Stomach smooth muscle (tissue), 2 donors: ENCODE measurements around the gene FOXD4L1.
"Not testable (repeated sequence)": the region's sequence is repeated elsewhere in the genome, so short reads cannot be mapped to it uniquely, and the experiment has no call there.

Experiments
- H3K27ac ChIP-seq: one replicate; pipeline ENCODE4 v1.7.0; 2013; ENCODE audit warnings: mild to moderate bottlenecking, low read length, inconsistent platforms
- H3K27me3 ChIP-seq, 2 donors: one replicate each; pipeline ENCODE4 v1.7.0; 2013; ENCODE audit warnings: low read length in 2 of 2; ENCODE audit not compliant: insufficient read depth in 2 of 2, control insufficient read depth in 1 of 2
- H3K36me3 ChIP-seq, 2 donors: one replicate each; pipeline ENCODE4 v1.7.0; 2013; ENCODE audit warnings: low read length in 2 of 2; ENCODE audit not compliant: control insufficient read depth in 2 of 2, insufficient read depth in 2 of 2
- H3K4me1 ChIP-seq: one replicate; pipeline ENCODE4 v1.7.0; 2013; ENCODE audit warnings: low read length; ENCODE audit not compliant: control insufficient read depth, insufficient read depth
- H3K4me3 ChIP-seq, 2 donors: one replicate each; pipeline ENCODE4 v1.7.0; 2013; ENCODE audit warnings: low read length in 2 of 2
- H3K9ac ChIP-seq, 2 donors: one replicate each; pipeline ENCODE4 v1.7.0; 2013; ENCODE audit warnings: low read length in 2 of 2, mild to moderate bottlenecking in 1 of 2
- H3K9me3 ChIP-seq, 2 donors: one replicate each; pipeline ENCODE4 v1.7.0; 2013; ENCODE audit warnings: low read length in 2 of 2; ENCODE audit not compliant: control insufficient read depth in 2 of 2
- donor health status: healthy.
- donor health status: Pancreatic carcinoma.

Gene FOXD4L1

GRCh38 chr2:113527350-113528045 is 29.0 kb downstream of the FOXD4L1 start:
- not testable (repeated sequence) for H3K27ac ChIP-seq, H3K36me3 ChIP-seq, H3K9me3 ChIP-seq, H3K4me1 ChIP-seq, H3K9ac ChIP-seq, H3K27me3 ChIP-seq, H3K4me3 ChIP-seq

- not testable (repeated sequence) for H3K36me3 ChIP-seq, H3K27me3 ChIP-seq, H3K27ac ChIP-seq, H3K9ac ChIP-seq, H3K4me1 ChIP-seq, H3K4me3 ChIP-seq, H3K9me3 ChIP-seq
These were observed 29.7 kb downstream of the FOXD4L1 start for GRCh38 chr2:113528126-113528525.

DNA sequence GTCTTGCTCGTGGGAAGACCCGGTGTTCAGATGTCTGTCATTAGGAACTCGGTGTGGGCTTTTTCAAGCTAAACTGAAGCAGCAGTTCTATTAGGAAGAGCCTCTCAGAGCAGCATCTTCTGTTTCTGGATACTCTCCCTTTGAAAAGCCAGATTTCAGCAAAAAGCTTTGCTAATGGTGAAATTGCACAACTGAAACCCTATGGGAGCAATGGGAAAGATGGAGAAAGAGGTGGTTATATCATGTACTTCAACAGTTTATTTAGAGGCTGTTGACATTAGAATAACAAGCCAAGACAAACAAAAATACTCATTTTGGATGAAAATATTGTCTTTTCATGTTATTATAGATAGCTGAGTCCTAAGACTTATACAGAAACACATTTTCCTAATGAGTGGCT is 30.4 kb downstream of the FOXD4L1 start:
- not testable (repeated sequence) for H3K9me3 ChIP-seq, H3K27ac ChIP-seq, H3K9ac ChIP-seq, H3K27me3 ChIP-seq, H3K4me3 ChIP-seq, H3K36me3 ChIP-seq, H3K4me1 ChIP-seq

GRCh38 chr2:113532991-113533390 is 34.5 kb downstream of the FOXD4L1 start:
- not testable (repeated sequence) for H3K36me3 ChIP-seq, H3K9ac ChIP-seq, H3K4me1 ChIP-seq, H3K4me3 ChIP-seq, H3K27me3 ChIP-seq, H3K27ac ChIP-seq, H3K9me3 ChIP-seq

DNA sequence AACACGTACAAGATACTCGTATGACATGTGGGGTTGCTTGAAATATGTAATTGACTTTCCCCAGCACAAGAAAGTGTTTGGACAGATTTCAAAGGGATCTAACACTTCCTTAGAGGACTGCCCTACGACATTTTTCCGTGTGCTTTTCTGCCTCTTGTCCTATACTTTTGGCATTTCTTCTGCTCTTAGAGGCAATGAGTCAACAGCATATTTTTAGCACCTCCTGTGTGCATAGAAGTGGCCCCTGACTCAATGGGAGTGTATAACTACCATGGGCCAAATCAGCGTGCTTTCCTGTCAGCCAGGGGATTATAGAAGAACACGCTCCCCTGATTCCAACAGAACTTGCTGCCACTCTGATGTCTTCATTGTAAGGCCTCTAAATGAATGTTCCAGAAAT is 38.1 kb downstream of the FOXD4L1 start:
- not testable (repeated sequence) for H3K27me3 ChIP-seq, H3K27ac ChIP-seq, H3K9me3 ChIP-seq

DNA sequence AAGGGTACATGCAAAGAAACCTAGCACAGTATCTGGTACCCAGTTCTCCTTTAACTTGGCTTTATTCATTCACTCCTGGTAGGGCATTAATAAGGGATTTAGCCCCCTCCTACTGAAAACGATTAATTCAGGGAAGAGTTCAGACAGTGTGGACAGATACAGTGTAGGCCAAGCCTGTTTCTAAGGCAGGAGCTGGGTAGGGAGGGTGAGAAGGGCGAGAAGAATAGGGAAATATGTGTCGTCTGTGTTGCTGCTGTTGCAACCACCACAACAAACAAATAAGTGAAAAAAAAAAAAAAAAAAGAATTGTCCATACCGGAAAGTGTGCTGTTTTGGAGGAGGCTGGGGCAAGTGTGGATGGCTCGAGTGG is 42.4 kb downstream of the FOXD4L1 start:
- H3K27me3 ChIP-seq, H3K36me3 ChIP-seq, H3K9ac ChIP-seq, H3K9me3 ChIP-seq, H3K4me1 ChIP-seq, H3K27ac ChIP-seq: not testable (repeated sequence)
- H3K4me3 ChIP-seq: peak overlapping the region in 1 of 2 donors; percentile 71

More for the DNA sequence above, 38.1 kb downstream of the FOXD4L1 start:
- H3K4me3 ChIP-seq, H3K9ac ChIP-seq, H3K36me3 ChIP-seq, H3K4me1 ChIP-seq: not testable (repeated sequence)

DNA sequence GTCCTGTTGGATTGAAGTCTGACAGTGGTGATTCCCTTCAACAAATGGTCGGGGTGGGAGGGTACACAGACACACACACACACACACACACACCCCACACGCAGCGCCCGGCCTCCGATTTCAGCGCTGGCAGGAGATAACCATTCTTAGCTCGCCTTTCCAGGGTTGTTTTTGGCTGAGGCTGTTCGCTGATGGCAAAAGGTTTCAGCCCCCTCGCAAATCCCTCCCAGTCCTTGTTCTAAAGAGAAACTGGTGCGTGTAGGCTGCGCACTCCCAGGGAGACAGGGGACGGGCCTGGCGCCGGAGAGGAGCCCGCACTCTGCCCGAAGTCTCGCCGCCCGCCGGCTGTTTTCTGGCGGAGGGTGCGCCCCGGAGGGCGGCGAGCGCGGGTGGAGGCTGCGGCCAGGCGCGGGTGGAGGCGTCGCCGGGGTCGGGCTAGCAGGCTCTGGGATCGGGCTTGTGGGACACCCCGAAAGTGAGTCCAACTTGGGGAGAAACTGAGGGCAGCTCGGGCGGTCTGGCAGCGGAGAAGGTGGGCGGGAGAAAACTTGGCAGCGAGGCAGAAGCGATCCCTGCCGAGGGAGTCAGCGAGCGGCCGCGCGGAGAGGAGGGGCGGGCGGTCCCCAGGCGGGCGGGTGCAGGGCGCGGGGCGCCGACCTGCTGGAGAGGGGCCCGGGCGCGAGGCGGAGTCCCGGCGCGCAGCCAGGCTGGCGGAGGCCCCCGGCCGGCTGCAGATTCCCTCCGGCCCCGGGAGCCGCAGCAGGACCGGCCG is 42.9 kb downstream of the FOXD4L1 start:
- H3K36me3 ChIP-seq, H3K27me3 ChIP-seq, H3K4me1 ChIP-seq, H3K9me3 ChIP-seq: not testable (repeated sequence)
- Histone ChIP-seq H3K4me3 (peak overlapping the region; percentile 40 to 71), H3K9ac (peak overlapping the region; percentile 13 to 45), H3K27ac (peak overlapping the region; percentile 31)

DNA sequence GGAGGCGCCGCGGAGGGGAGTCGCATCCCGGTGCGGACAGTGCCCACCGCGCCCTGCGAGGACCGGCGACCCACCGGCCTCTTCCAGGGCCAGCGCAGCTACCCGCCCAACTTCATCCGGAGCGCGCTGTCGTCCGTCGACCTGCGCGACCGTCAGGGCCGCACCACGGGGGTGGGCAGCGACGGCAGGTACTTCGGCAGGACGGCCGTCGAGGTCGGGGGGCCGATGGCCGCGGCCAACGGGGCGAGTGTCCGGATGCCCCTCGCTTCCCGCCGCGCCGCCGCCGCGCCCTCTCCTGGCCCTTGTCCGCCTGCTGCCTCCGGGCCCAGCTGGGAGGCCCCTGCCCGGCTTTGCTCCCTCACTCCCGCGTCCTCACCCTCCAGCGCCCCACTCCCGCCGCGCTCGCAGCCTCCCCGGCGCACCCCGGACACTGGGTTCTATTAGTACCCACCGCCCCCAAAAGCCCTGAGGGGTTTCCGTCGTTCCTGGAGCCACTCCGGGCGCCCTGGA is 43.6 kb downstream of the FOXD4L1 start:
- not testable (repeated sequence) for H3K36me3 ChIP-seq, H3K9me3 ChIP-seq, H3K9ac ChIP-seq, H3K4me1 ChIP-seq, H3K27ac ChIP-seq, H3K27me3 ChIP-seq
- H3K4me3 ChIP-seq: peak overlapping the region in 1 of 2 donors; percentile 71

DNA sequence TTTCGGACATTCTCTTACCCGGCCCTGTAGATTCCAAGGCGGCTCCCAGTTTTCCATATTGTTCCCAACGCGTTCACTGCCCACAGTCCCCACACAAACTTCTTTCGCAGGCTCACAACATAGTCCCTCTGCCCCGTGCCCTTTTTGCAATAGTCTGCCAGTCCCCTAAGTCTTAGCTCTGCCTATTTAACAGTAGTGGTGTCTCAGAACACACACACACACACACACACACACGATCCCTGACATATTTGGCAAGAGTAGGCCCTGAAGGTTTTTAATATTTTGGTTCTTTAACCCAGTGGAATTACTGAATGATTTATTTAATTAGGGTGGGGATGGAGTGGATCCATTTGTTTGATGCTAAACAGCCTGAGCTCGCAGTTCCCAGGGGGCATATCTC is 44.1 kb downstream of the FOXD4L1 start:
- H3K4me1 ChIP-seq, H3K9me3 ChIP-seq, H3K27ac ChIP-seq, H3K4me3 ChIP-seq, H3K9ac ChIP-seq, H3K27me3 ChIP-seq, H3K36me3 ChIP-seq: not testable (repeated sequence)
